ENCODE measurements around the gene FAM53A.
"Not testable (repeated sequence)": the region's sequence is repeated elsewhere in the genome, so short reads cannot be mapped to it uniquely, and the experiment has no call there.

The FAM53A gene

GRCh38 chr4:1608821-1609500, 75.2 kb downstream of the FAM53A start:
- in situ Hi-C loops (cut with HindIII; ENCODE audit: low sequenced_read_pairs) = no loop called here
- no peak overlapping the region for H3K4me3 ChIP-seq (ENCODE audit: low read depth, low read length)
- no peak for DNase-seq (ENCODE audit: low read depth, low spot score)
- TF ChIP-seq CTCF (IDR thresholded peaks at IDR 0.05; ENCODE audit: low read depth, low read length) = no peak

- no peak for TF ChIP-seq CTCF (IDR thresholded peaks at IDR 0.05; ENCODE audit: low read depth, low read length)
- in situ Hi-C loops (cut with HindIII; ENCODE audit: low sequenced_read_pairs) = no loop called here
- no peak overlapping the region for H3K4me3 ChIP-seq (ENCODE audit: low read depth, low read length)
- DNase-seq (ENCODE audit: low read depth, low spot score) = no peak
These were observed 75.8 kb downstream of the FAM53A start for GRCh38 chr4:1608196-1608820.

GRCh38 chr4:1607436-1608195, 76.5 kb downstream of the FAM53A start:
- H3K4me3 ChIP-seq (ENCODE audit: low read depth, low read length); DNase-seq (ENCODE audit: low read depth, low spot score); in situ Hi-C loops (cut with HindIII; ENCODE audit: low sequenced_read_pairs): not testable (repeated sequence)

- in situ Hi-C loops (cut with HindIII; ENCODE audit: low sequenced_read_pairs) = no loop called here
- TF ChIP-seq CTCF (IDR thresholded peaks at IDR 0.05; ENCODE audit: low read depth, low read length) = no peak
- no peak overlapping the region for H3K4me3 ChIP-seq (ENCODE audit: low read depth, low read length)
- DNase-seq (ENCODE audit: low read depth, low spot score) = no peak
These were observed 79.4 kb downstream of the FAM53A start for GRCh38 chr4:1604706-1605205.

GRCh38 chr4:1604181-1604705, 79.9 kb downstream of the FAM53A start:
- TF ChIP-seq CTCF (IDR thresholded peaks at IDR 0.05; ENCODE audit: low read depth, low read length) = no peak
- in situ Hi-C loops (cut with HindIII; ENCODE audit: low sequenced_read_pairs) = no loop called here
- DNase-seq (ENCODE audit: low read depth, low spot score) = no peak
- no peak overlapping the region for H3K4me3 ChIP-seq (ENCODE audit: low read depth, low read length)

GRCh38 chr4:1603413-1604135, 80.5 kb downstream of the FAM53A start:
- in situ Hi-C loops (cut with HindIII; ENCODE audit: low sequenced_read_pairs) = no loop called here
- no peak for DNase-seq (ENCODE audit: low read depth, low spot score)
- H3K4me3 ChIP-seq (ENCODE audit: low read depth, low read length) = no peak overlapping the region
- TF ChIP-seq CTCF (IDR thresholded peaks at IDR 0.05; ENCODE audit: low read depth, low read length) = no peak
